GM23338 (cell line): ENCODE data around the gene FAP. TPM values are rescaled to one million over a fixed set of nuclear protein-coding genes. Genes with fewer than 3 reads are reported as not detected.
A peak's percentile ranks its signal among the peaks of the same experiment; 100 is the strongest.

Experiments
- ATAC-seq: fragments of 200-7000 bp; cut with Tn5 transposase; 3 replicates; pipeline ENCODE4 v1.9.1; 2020
- DNase-seq: peaks from one replicate; pipeline ENCODE4 v3.0.0-alpha.2; 2015; ENCODE audit warnings: low spot score
- H2AFZ ChIP-seq: fragments of 200-600 bp; sonication (generic); 2 replicates; pipeline ENCODE4 v1.8.0; 2016; ENCODE audit warnings: antibody characterized with exemption, mild to moderate bottlenecking, moderate library complexity
- H3F3A ChIP-seq: fragments of 200-600 bp; sonication (generic); replicated peaks from 2 replicates; pipeline ENCODE4 v1.8.0; 2017; ENCODE audit warnings: antibody characterized with exemption, mixed run types, low read depth
- H3K27ac ChIP-seq: fragments of 200-600 bp; sonication (generic); 2 replicates; pipeline ENCODE4 v1.6.1; 2016; ENCODE audit warnings: low read depth
- H3K27me3 ChIP-seq: fragments of 200-600 bp; sonication (generic); 2 replicates; pipeline ENCODE4 v1.8.0; 2016; ENCODE audit warnings: mild to moderate bottlenecking, mixed run types, moderate library complexity; ENCODE audit not compliant: insufficient read depth
- H3K36me3 ChIP-seq: fragments of 200-600 bp; sonication (generic); 2 replicates; pipeline ENCODE4 v1.8.0; 2016; ENCODE audit warnings: mild to moderate bottlenecking; ENCODE audit not compliant: insufficient read depth
- H3K4me1 ChIP-seq: fragments of 200-600 bp; sonication (generic); 2 replicates; pipeline ENCODE4 v1.8.0; 2016; ENCODE audit warnings: mild to moderate bottlenecking, moderate library complexity; ENCODE audit not compliant: insufficient read depth
- H3K4me2 ChIP-seq: fragments of 200-600 bp; sonication (generic); 2 replicates; pipeline ENCODE4 v1.7.1; 2017; ENCODE audit warnings: mixed run types
- H3K4me3 ChIP-seq: fragments of 200-600 bp; sonication (generic); 2 replicates; pipeline ENCODE4 v1.6.1; 2016; ENCODE audit warnings: mixed run types
- H3K79me2 ChIP-seq: fragments of 200-600 bp; sonication (generic); replicated peaks from 2 replicates; pipeline ENCODE4 v1.8.0; 2017; ENCODE audit warnings: mild to moderate bottlenecking; ENCODE audit not compliant: insufficient read depth
- H3K9me2 ChIP-seq: fragments of 200-600 bp; sonication (generic); 2 replicates; pipeline ENCODE4 v1.8.0; 2017; ENCODE audit not compliant: insufficient read depth
- H4K20me1 ChIP-seq: fragments of 200-600 bp; sonication (generic); replicated peaks from 2 replicates; pipeline ENCODE4 v1.8.0; 2017; ENCODE audit warnings: mild to moderate bottlenecking; ENCODE audit not compliant: insufficient read depth
- H3K27ac Mint-ChIP-seq: 2 replicates; pipeline ENCODE4 v1.8.0; 2020; ENCODE audit warnings: inconsistent platforms, mild to moderate bottlenecking, moderate library complexity, mixed read lengths
- H3K27me3 Mint-ChIP-seq: 3 replicates; pipeline ENCODE4 v1.8.0; 2022; ENCODE audit warnings: low read depth, mild to moderate bottlenecking, moderate library complexity, mixed read lengths, inconsistent platforms; ENCODE audit not compliant: insufficient read depth, poor library complexity
- H3K36me3 Mint-ChIP-seq: 3 replicates; pipeline ENCODE4 v1.8.0; 2021; ENCODE audit warnings: low read depth, mild to moderate bottlenecking, inconsistent platforms, moderate library complexity, mixed read lengths
- H3K4me1 Mint-ChIP-seq: 3 replicates; pipeline ENCODE4 v1.8.0; 2020; ENCODE audit warnings: mild to moderate bottlenecking, inconsistent platforms, mixed read lengths
- H3K4me3 Mint-ChIP-seq: 3 replicates; pipeline ENCODE4 v1.8.0; 2021; ENCODE audit warnings: moderate library complexity, mild to moderate bottlenecking, inconsistent platforms, mixed read lengths
- H3K9me3 Mint-ChIP-seq: 3 replicates; pipeline ENCODE4 v1.8.0; 2020; ENCODE audit warnings: moderate library complexity, mild to moderate bottlenecking, inconsistent platforms, mixed read lengths
- CREB1 ChIP-seq: fragments of 250-450 bp; sonication (Bioruptor Pico); IDR thresholded peaks from 2 replicates; pipeline ENCODE4 v1.5.0; 2020; ENCODE audit warnings: low read depth, mild to moderate bottlenecking, moderate library complexity
- EZH2 ChIP-seq: fragments of 200-600 bp; sonication (generic); IDR thresholded peaks from one replicate; pipeline ENCODE4 v1.8.0; 2017; ENCODE audit warnings: antibody characterized with exemption, mild to moderate bottlenecking, low read depth; ENCODE audit not compliant: unreplicated experiment
- EZH2phosphoT487 ChIP-seq: fragments of 200-600 bp; sonication (generic); IDR thresholded peaks from one replicate; pipeline ENCODE4 v1.8.1; 2018; ENCODE audit warnings: antibody characterized with exemption; ENCODE audit not compliant: unreplicated experiment
- JUNB ChIP-seq: IDR thresholded peaks from one replicate; pipeline ENCODE4 v1.6.1; 2016; ENCODE audit warnings: antibody characterized with exemption; ENCODE audit not compliant: unreplicated experiment
- NANOG ChIP-seq: IDR thresholded peaks from 2 replicates; pipeline ENCODE4 v1.6.1; 2016; ENCODE audit warnings: antibody characterized with exemption, borderline replicate concordance
- POLR2AphosphoS5 ChIP-seq: IDR thresholded peaks from 2 replicates; pipeline ENCODE4 v1.6.1; 2016; ENCODE audit warnings: antibody characterized with exemption, low read depth
- STAT1 ChIP-seq: IDR thresholded peaks from one replicate; pipeline ENCODE4 v1.6.1; 2016; ENCODE audit warnings: antibody characterized with exemption; ENCODE audit not compliant: unreplicated experiment
- ZNF114 ChIP-seq: fragments of 250-450 bp; sonication (Bioruptor Pico); IDR thresholded peaks from 2 replicates; pipeline ENCODE4 v1.5.0; 2020; ENCODE audit warnings: mild to moderate bottlenecking, moderate library complexity
- ZNF331 ChIP-seq: fragments of 250-450 bp; sonication (Bioruptor Pico); IDR thresholded peaks from 2 replicates; pipeline ENCODE4 v1.5.0; 2020; ENCODE audit warnings: low read depth, mild to moderate bottlenecking, moderate library complexity
- polyA plus RNA-seq: library from polyadenylated mRNA; unstranded; fragments of >200 nt; fragmentation: Nextera tagmentation; extraction: Ambion mirVana; gene quantifications from 2 replicates; pipeline ENCODE4 v1.2.1, GENCODE V29; 2016
- total RNA-seq: library from RNA; depleted of rRNA; stranded (reverse); fragments of >200 nt; shearing (Covaris generic); gene quantifications from 2 replicates; pipeline ENCODE4 v1.2.3, GENCODE V29; 2014
- TF ChIP-seq, protein P1 (sequence below): IDR thresholded peaks from 2 replicates; pipeline ENCODE4 v1.6.1; 2016; ENCODE audit warnings: antibody characterized with exemption
- TF ChIP-seq, protein P2 (sequence below): fragments of 250-450 bp; sonication (Bioruptor Pico); IDR thresholded peaks from 2 replicates; pipeline ENCODE4 v1.5.0; 2020; ENCODE audit warnings: mild to moderate bottlenecking, moderate library complexity
- TF ChIP-seq, protein P3 (sequence below): IDR thresholded peaks from one replicate; pipeline ENCODE4 v1.6.1; 2018; ENCODE audit warnings: antibody characterized with exemption; ENCODE audit not compliant: unreplicated experiment
- TF ChIP-seq, protein P4 (sequence below), 2 experiments: fragments of 200-600 bp in 1 of 2; sonication (generic) in 1 of 2; conservative IDR thresholded peaks; 2 replicates each; pipeline versions ENCODE4 v1.5.1 to v1.6.1; 2016 to 2017; ENCODE audit warnings: antibody characterized with exemption in 2 of 2, low read depth in 2 of 2, mild to moderate bottlenecking in 2 of 2, moderate library complexity in 1 of 2

FAP gene
- total and polyA plus RNA-seq, 2 experiments from 2014 or later: not detected

- no peak overlapping the region for H3K4me3 Mint-ChIP-seq
- Histone ChIP-seq H3F3A (no peaks in the 10 kb centered on the region), H3K4me2 (no peak overlapping the region), H3K27me3 (no peaks in the 10 kb centered on the region), H3K4me1 (peaks cover 8% of the 10 kb centered on the region; the same call in 1 of the 2 replicates), H2AFZ (peak overlapping the region; percentile 38; the same call in 1 of the 2 replicates), H3K27ac (no peak overlapping the region), H3K36me3 (no peaks in the 10 kb centered on the region), H4K20me1 (no peaks in the 10 kb centered on the region), H3K9me2 (no peaks in the 10 kb centered on the region), H3K79me2 (no peaks in the 10 kb centered on the region), H3K4me3 (no peak overlapping the region)
- no peak for TF ChIP-seq EZH2
- TF ChIP-seq CREB1 (CRISPR knock-in tag): no peak
- TF ChIP-seq POLR2AphosphoS5: no peak
- no peak for TF ChIP-seq JUNB
- TF ChIP-seq NANOG: no peak
- TF ChIP-seq, protein P1, sequence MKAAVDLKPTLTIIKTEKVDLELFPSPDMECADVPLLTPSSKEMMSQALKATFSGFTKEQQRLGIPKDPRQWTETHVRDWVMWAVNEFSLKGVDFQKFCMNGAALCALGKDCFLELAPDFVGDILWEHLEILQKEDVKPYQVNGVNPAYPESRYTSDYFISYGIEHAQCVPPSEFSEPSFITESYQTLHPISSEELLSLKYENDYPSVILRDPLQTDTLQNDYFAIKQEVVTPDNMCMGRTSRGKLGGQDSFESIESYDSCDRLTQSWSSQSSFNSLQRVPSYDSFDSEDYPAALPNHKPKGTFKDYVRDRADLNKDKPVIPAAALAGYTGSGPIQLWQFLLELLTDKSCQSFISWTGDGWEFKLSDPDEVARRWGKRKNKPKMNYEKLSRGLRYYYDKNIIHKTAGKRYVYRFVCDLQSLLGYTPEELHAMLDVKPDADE: no peak
- TF ChIP-seq ZNF331 (CRISPR knock-in tag): 0 out of 2 replicates have a peak, but pooled peaks have one; percentile 2
- no peak for TF ChIP-seq EZH2phosphoT487
- no peak for TF ChIP-seq STAT1
- peak; percentile 90 for TF ChIP-seq ZNF114 (CRISPR knock-in tag)
- TF ChIP-seq, protein P2, sequence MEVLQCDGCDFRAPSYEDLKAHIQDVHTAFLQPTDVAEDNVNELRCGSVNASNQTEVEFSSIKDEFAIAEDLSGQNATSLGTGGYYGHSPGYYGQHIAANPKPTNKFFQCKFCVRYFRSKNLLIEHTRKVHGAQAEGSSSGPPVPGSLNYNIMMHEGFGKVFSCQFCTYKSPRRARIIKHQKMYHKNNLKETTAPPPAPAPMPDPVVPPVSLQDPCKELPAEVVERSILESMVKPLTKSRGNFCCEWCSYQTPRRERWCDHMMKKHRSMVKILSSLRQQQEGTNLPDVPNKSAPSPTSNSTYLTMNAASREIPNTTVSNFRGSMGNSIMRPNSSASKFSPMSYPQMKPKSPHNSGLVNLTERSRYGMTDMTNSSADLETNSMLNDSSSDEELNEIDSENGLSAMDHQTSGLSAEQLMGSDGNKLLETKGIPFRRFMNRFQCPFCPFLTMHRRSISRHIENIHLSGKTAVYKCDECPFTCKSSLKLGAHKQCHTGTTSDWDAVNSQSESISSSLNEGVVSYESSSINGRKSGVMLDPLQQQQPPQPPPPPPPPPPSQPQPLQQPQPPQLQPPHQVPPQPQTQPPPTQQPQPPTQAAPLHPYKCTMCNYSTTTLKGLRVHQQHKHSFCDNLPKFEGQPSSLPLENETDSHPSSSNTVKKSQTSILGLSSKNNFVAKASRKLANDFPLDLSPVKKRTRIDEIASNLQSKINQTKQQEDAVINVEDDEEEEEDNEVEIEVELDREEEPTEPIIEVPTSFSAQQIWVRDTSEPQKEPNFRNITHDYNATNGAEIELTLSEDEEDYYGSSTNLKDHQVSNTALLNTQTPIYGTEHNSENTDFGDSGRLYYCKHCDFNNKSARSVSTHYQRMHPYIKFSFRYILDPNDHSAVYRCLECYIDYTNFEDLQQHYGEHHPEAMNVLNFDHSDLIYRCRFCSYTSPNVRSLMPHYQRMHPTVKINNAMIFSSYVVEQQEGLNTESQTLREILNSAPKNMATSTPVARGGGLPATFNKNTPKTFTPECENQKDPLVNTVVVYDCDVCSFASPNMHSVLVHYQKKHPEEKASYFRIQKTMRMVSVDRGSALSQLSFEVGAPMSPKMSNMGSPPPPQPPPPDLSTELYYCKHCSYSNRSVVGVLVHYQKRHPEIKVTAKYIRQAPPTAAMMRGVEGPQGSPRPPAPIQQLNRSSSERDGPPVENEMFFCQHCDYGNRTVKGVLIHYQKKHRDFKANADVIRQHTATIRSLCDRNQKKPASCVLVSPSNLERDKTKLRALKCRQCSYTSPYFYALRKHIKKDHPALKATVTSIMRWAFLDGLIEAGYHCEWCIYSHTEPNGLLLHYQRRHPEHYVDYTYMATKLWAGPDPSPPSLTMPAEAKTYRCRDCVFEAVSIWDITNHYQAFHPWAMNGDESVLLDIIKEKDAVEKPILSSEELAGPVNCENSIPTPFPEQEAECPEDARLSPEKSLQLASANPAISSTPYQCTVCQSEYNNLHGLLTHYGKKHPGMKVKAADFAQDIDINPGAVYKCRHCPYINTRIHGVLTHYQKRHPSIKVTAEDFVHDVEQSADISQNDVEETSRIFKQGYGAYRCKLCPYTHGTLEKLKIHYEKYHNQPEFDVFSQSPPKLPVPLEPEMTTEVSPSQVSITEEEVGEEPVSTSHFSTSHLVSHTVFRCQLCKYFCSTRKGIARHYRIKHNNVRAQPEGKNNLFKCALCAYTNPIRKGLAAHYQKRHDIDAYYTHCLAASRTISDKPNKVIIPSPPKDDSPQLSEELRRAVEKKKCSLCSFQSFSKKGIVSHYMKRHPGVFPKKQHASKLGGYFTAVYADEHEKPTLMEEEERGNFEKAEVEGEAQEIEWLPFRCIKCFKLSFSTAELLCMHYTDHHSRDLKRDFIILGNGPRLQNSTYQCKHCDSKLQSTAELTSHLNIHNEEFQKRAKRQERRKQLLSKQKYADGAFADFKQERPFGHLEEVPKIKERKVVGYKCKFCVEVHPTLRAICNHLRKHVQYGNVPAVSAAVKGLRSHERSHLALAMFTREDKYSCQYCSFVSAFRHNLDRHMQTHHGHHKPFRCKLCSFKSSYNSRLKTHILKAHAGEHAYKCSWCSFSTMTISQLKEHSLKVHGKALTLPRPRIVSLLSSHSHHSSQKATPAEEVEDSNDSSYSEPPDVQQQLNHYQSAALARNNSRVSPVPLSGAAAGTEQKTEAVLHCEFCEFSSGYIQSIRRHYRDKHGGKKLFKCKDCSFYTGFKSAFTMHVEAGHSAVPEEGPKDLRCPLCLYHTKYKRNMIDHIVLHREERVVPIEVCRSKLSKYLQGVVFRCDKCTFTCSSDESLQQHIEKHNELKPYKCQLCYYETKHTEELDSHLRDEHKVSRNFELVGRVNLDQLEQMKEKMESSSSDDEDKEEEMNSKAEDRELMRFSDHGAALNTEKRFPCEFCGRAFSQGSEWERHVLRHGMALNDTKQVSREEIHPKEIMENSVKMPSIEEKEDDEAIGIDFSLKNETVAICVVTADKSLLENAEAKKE (CRISPR knock-in tag): 0 out of 2 replicates have a peak, but pooled peaks have one; percentile 10
- TF ChIP-seq, protein P3, sequence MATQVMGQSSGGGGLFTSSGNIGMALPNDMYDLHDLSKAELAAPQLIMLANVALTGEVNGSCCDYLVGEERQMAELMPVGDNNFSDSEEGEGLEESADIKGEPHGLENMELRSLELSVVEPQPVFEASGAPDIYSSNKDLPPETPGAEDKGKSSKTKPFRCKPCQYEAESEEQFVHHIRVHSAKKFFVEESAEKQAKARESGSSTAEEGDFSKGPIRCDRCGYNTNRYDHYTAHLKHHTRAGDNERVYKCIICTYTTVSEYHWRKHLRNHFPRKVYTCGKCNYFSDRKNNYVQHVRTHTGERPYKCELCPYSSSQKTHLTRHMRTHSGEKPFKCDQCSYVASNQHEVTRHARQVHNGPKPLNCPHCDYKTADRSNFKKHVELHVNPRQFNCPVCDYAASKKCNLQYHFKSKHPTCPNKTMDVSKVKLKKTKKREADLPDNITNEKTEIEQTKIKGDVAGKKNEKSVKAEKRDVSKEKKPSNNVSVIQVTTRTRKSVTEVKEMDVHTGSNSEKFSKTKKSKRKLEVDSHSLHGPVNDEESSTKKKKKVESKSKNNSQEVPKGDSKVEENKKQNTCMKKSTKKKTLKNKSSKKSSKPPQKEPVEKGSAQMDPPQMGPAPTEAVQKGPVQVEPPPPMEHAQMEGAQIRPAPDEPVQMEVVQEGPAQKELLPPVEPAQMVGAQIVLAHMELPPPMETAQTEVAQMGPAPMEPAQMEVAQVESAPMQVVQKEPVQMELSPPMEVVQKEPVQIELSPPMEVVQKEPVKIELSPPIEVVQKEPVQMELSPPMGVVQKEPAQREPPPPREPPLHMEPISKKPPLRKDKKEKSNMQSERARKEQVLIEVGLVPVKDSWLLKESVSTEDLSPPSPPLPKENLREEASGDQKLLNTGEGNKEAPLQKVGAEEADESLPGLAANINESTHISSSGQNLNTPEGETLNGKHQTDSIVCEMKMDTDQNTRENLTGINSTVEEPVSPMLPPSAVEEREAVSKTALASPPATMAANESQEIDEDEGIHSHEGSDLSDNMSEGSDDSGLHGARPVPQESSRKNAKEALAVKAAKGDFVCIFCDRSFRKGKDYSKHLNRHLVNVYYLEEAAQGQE: no peak
- TF ChIP-seq, protein P4, sequence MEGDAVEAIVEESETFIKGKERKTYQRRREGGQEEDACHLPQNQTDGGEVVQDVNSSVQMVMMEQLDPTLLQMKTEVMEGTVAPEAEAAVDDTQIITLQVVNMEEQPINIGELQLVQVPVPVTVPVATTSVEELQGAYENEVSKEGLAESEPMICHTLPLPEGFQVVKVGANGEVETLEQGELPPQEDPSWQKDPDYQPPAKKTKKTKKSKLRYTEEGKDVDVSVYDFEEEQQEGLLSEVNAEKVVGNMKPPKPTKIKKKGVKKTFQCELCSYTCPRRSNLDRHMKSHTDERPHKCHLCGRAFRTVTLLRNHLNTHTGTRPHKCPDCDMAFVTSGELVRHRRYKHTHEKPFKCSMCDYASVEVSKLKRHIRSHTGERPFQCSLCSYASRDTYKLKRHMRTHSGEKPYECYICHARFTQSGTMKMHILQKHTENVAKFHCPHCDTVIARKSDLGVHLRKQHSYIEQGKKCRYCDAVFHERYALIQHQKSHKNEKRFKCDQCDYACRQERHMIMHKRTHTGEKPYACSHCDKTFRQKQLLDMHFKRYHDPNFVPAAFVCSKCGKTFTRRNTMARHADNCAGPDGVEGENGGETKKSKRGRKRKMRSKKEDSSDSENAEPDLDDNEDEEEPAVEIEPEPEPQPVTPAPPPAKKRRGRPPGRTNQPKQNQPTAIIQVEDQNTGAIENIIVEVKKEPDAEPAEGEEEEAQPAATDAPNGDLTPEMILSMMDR (conservative IDR thresholded peaks at IDR 0.05; ENCODE audit: low read depth in 2 of 2): peak; percentile 92 to 96
- ATAC-seq (peak; percentile 98), DNase-seq (peak; percentile 85)
- H3K4me1 Mint-ChIP-seq: peaks cover 19% of the 10 kb centered on the region
- H3K36me3 Mint-ChIP-seq: no peaks in the 10 kb centered on the region
- H3K27me3 Mint-ChIP-seq: peaks cover 4% of the 10 kb centered on the region
- no peaks in the 10 kb centered on the region for H3K9me3 Mint-ChIP-seq
- no peak overlapping the region; the same call in 1 of the 2 replicates for H3K27ac Mint-ChIP-seq
Measured at GRCh38 chr2:162221064-162221463, 22.2 kb downstream of the FAP start.
